Smooth muscle cell (in vitro differentiated cells): ENCODE results near the gene ZNF546. TPM values are rescaled to one million over a fixed set of nuclear protein-coding genes. Genes with fewer than 3 reads are reported as not detected.

ENCODE experiments used
- DNase-seq: peaks from one replicate; lab custom pipeline; 2025; ENCODE audit not compliant: unreplicated experiment; lab: John Stamatoyannopoulos, UW
- H2AFZ ChIP-seq: fragments of 200-600 bp; sonication (generic); 2 replicates; pipeline ENCODE4 v1.6.0; 2016; ENCODE audit warnings: antibody characterized with exemption, low read depth, mild to moderate bottlenecking
- H3F3A ChIP-seq: fragments of 200-600 bp; sonication (generic); 2 replicates; pipeline ENCODE4 v1.6.0; 2017; ENCODE audit warnings: antibody characterized with exemption, low read depth
- H3K27ac ChIP-seq: fragments of 200-600 bp; sonication (generic); 2 replicates; pipeline ENCODE4 v1.5.1; 2016; ENCODE audit warnings: low read depth, mild to moderate bottlenecking
- H3K27me3 ChIP-seq: fragments of 200-600 bp; sonication (generic); 2 replicates; pipeline ENCODE4 v1.6.1; 2016; ENCODE audit warnings: low read depth, mild to moderate bottlenecking
- H3K36me3 ChIP-seq: fragments of 200-600 bp; sonication (generic); 2 replicates; pipeline ENCODE4 v1.5.1; 2016; ENCODE audit warnings: low read depth
- H3K4me1 ChIP-seq: fragments of 200-600 bp; sonication (generic); 2 replicates; pipeline ENCODE4 v1.5.1; 2016; ENCODE audit warnings: low read depth
- H3K4me2 ChIP-seq: fragments of 200-600 bp; sonication (generic); 2 replicates; pipeline ENCODE4 v1.6.0; 2016; ENCODE audit warnings: mild to moderate bottlenecking
- H3K4me3 ChIP-seq: fragments of 200-600 bp; sonication (generic); 2 replicates; pipeline ENCODE4 v1.5.1; 2016; ENCODE audit warnings: mild to moderate bottlenecking
- H3K79me2 ChIP-seq: fragments of 200-600 bp; sonication (generic); 2 replicates; pipeline ENCODE4 v1.6.0; 2016; ENCODE audit warnings: low read depth, mild to moderate bottlenecking
- H3K9ac ChIP-seq: fragments of 200-600 bp; sonication (generic); 2 replicates; pipeline ENCODE4 v1.6.0; 2016; ENCODE audit warnings: low read depth
- H3K9me3 ChIP-seq: fragments of 200-600 bp; sonication (generic); replicated peaks from 2 replicates; pipeline ENCODE4 v1.5.1; 2016; ENCODE audit warnings: low read depth
- H4K20me1 ChIP-seq: fragments of 200-600 bp; sonication (generic); 2 replicates; pipeline ENCODE4 v1.6.0; 2016; ENCODE audit warnings: low read depth
- WGBS: methylation state at CpG from one replicate; pipeline ENCODE4 v1.1.7; 2016; ENCODE audit warnings: low lambda C conversion rate; 5-methylcytosine and 5-hydroxymethylcytosine counted together
- polyA plus RNA-seq: library from polyadenylated mRNA; unstranded; fragments of >200 nt; fragmentation: Nextera tagmentation; extraction: Ambion mirVana; gene quantifications from 2 replicates; pipeline ENCODE4 v1.2.1, GENCODE V29; 2016
- total RNA-seq: library from RNA; depleted of rRNA; stranded (reverse); fragments of >200 nt; gene quantifications from 2 replicates; pipeline ENCODE4 v1.2.3, GENCODE V29; 2014
- TF ChIP-seq, protein P1 (sequence below): fragments of 200-600 bp; sonication (generic); IDR thresholded peaks from 2 replicates; pipeline ENCODE4 v1.5.1; 2017; ENCODE audit warnings: borderline replicate concordance, mild to moderate bottlenecking, antibody characterized with exemption; ENCODE audit not compliant: insufficient read depth, poor library complexity, severe bottlenecking

Gene ZNF546
- total and polyA plus RNA-seq, 2 experiments from 2014 or later: 2.1 to 4.7 TPM

DNA sequence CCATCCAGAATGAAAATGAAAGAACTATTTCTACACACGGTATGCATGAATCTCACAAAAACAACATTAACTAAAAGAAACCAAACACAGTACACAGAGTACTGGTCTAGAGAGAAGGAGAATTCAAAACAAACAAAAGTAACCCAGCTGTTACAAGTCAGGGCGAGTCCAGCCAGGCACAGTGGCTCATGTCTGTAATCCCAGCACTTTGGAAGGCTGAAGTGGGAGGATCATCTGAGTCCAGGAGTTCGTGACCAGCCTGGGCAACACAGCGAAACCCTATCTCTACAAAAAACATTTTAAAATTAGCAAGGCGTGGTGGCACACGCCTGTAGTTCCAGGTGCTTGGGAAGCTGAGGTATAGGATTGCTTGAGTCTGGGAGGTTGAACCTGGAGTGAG lies 27.6 kb upstream of the ZNF546 start:
- H3K4me2 ChIP-seq: no peak overlapping the region

DNA sequence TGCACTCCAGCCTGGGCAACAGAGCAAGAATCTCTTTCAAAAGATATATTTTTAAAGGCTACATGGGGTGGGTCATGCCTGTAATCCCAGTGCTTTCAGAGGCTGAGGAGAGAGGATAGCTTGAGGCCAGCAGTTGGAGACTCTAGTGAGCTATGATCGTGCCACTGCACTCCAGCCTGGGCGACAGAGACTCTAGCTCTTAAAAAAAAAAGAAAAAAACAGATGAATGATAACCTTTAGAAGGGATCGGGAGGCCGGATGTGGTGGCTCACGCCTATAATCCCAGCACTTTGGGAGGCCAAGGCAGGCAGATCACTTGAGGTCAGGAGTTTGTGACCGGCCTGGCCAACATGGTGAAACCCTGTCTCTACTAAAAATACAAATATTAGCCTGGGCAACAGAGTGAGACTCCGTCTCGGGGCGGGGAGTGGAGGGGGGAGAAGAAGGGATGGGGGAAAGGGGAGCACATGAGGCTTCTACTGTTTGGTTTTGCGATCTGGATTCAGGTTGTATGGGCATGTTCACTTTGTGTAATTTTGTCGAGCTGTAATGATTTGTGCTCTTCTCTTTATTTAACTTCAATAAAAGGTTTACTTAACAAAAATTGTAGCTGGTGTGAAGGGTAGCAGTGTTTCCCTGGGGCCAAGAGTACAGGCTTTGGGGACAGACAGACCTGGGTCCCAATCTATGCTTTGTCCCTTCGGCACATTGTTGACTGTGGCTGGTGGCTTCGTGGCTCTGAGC lies 27.0 kb upstream of the ZNF546 start:
- Histone ChIP-seq H3K4me1 (peaks cover 5% of the 10 kb centered on the region), H3K9me3 (no peaks in the 10 kb centered on the region), H3K27ac (peak overlapping the region; percentile 74), H3K79me2 (peaks cover 28% of the 10 kb centered on the region), H3K9ac (peak overlapping the region; percentile 64), H3K27me3 (no peaks in the 10 kb centered on the region), H3F3A (no peaks in the 10 kb centered on the region), H3K36me3 (peaks cover 3% of the 10 kb centered on the region), H3K4me3 (peak overlapping the region; percentile 85), H2AFZ (peak overlapping the region; percentile 70), H4K20me1 (peaks cover 3% of the 10 kb centered on the region), H3K4me2 (peak overlapping the region; percentile 83)
- DNase-seq: no peak
- TF ChIP-seq, protein P1, sequence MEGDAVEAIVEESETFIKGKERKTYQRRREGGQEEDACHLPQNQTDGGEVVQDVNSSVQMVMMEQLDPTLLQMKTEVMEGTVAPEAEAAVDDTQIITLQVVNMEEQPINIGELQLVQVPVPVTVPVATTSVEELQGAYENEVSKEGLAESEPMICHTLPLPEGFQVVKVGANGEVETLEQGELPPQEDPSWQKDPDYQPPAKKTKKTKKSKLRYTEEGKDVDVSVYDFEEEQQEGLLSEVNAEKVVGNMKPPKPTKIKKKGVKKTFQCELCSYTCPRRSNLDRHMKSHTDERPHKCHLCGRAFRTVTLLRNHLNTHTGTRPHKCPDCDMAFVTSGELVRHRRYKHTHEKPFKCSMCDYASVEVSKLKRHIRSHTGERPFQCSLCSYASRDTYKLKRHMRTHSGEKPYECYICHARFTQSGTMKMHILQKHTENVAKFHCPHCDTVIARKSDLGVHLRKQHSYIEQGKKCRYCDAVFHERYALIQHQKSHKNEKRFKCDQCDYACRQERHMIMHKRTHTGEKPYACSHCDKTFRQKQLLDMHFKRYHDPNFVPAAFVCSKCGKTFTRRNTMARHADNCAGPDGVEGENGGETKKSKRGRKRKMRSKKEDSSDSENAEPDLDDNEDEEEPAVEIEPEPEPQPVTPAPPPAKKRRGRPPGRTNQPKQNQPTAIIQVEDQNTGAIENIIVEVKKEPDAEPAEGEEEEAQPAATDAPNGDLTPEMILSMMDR: no peak
- 80% methylated on average over 13 of the region's 13 CpGs for WGBS

More for the DNA sequence above, 27.6 kb upstream of the ZNF546 start:
- H3K36me3 ChIP-seq: no peaks in the 10 kb centered on the region
- H3F3A ChIP-seq: no peaks in the 10 kb centered on the region
- H3K27ac ChIP-seq: no peak overlapping the region
- 85% methylated on average over 6 of the region's 6 CpGs for WGBS
- TF ChIP-seq, protein P1: no peak
- H2AFZ ChIP-seq: no peak overlapping the region
- peaks cover 5% of the 10 kb centered on the region for H3K4me1 ChIP-seq
- no peaks in the 10 kb centered on the region for H3K27me3 ChIP-seq
- peaks cover 25% of the 10 kb centered on the region for H3K79me2 ChIP-seq
- no peak overlapping the region for H3K9ac ChIP-seq
- no peaks in the 10 kb centered on the region for H3K9me3 ChIP-seq
- DNase-seq: no peak
- H4K20me1 ChIP-seq: peaks cover 3% of the 10 kb centered on the region
- H3K4me3 ChIP-seq: no peak overlapping the region

DNA sequence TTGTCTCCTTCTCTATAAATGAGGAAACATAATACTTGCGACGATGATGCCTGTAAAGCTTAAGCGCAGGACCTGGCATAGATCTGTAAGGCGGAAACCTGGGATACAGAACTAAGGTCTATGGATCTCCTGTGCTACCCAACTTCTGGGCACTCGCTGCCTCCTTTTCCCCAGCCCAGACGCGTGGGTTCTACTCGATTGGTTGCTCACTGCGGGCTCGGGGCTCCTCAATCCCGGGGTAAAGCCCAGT lies 26.5 kb upstream of the ZNF546 start:
- peaks cover 3% of the 10 kb centered on the region for H4K20me1 ChIP-seq
- no peaks in the 10 kb centered on the region for H3K9me3 ChIP-seq
- peak overlapping the region; percentile 85 for H3K4me3 ChIP-seq
- H3K79me2 ChIP-seq: peaks cover 30% of the 10 kb centered on the region
- 17% methylated on average over 11 of the region's 11 CpGs for WGBS
- H3K4me2 ChIP-seq: peak overlapping the region; percentile 83
- H3K27ac ChIP-seq: peak overlapping the region; percentile 74
- peak overlapping the region; percentile 64 for H3K9ac ChIP-seq
- H3F3A ChIP-seq: no peaks in the 10 kb centered on the region
- H3K36me3 ChIP-seq: peaks cover 8% of the 10 kb centered on the region
- no peaks in the 10 kb centered on the region for H3K27me3 ChIP-seq
- H3K4me1 ChIP-seq: peaks cover 5% of the 10 kb centered on the region
- DNase-seq: no peak
- TF ChIP-seq, protein P1: no peak
- peak overlapping the region; percentile 70 for H2AFZ ChIP-seq

DNA sequence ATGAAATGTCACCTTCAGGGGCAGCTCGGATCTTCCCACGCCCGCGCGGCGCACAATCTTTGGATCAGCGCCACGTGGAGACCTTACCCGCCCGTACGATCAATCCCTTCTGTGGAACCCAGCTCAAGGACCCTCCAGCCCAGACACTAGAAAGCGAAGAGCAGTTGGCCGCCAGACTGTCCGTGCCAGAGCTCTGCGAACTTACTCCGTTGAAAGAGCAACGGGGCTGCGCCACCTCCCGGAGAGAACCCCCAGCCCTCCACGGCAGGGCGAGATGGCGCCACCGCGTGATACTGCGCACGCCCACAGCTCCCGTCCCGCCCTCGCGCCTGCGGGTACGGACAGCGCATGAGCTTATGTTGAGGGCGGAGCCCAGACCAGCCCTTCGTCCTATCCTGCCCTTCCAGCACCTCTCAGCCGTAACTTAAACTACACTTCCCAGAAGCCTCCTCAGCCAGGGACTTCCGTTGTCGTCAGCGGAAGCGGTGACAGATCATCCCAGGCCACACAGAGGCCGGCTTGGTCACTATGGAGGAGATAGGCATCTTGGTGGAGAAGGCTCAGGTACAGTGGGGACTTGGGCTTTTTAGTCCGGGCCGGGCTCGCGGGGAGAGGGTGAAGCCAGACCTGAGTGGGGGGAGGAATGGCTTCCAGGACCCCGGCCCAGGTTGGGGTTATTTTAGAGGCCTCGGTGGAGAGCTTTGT lies 26.0 kb upstream of the ZNF546 start, which contains the start of gene PSMC4:
PSMC4 (plus strand) TSS at position 491 of the 705 bp plus-strand sequence; CDS start at position 529, 38 bp downstream.
- Histone ChIP-seq H3K36me3 (peaks cover 13% of the 10 kb centered on the region), H3K9me3 (no peaks in the 10 kb centered on the region), H3K27ac (peak within 1 kb of the TSS; percentile 74), H4K20me1 (peaks cover 3% of the 10 kb centered on the region), H3K4me2 (peak within 1 kb of the TSS; percentile 86), H3K4me3 (peak within 1 kb of the TSS; percentile 85), H3K79me2 (peaks cover 30% of the 10 kb centered on the region), H2AFZ (peak within 1 kb of the TSS; percentile 77), H3F3A (no peaks in the 10 kb centered on the region), H3K4me1 (peaks cover 5% of the 10 kb centered on the region), H3K9ac (peak within 1 kb of the TSS; percentile 96), H3K27me3 (no peaks in the 10 kb centered on the region)
- WGBS: 1% methylated on average over 46 of the region's 47 CpGs
- DNase-seq: peak; percentile 93
- TF ChIP-seq, protein P1: peak; percentile 58
